Measurements from ENCODE around the gene CCDC182. TPM values are rescaled to one million over a fixed set of nuclear protein-coding genes. Genes with fewer than 3 reads are reported as not detected.

Gene CCDC182
- total RNA-seq, 1 donor from 2014 or later: not detected

- DNase-seq (no peak), ATAC-seq (no peak)
- no peaks in the 10 kb centered on the region for H3K36me3 ChIP-seq
- no peak overlapping the region for H3K4me3 ChIP-seq
- intact Hi-C loops (cut with DNase I): no loop called here
- no peaks in the 10 kb centered on the region for H3K4me1 ChIP-seq
- H3K27ac ChIP-seq: no peak overlapping the region
- H3K9me3 ChIP-seq: no peaks in the 10 kb centered on the region
- H3K27me3 ChIP-seq: no peaks in the 10 kb centered on the region
- no peak for TF ChIP-seq CTCF (IDR thresholded peaks at IDR 0.05)
Observed at GRCh38 chr17:57766318-57766943, 21.3 kb upstream of the CCDC182 start.

GRCh38 chr17:57762452-57763395, 17.6 kb upstream of the CCDC182 start:
- ATAC-seq: no peak
- no peaks in the 10 kb centered on the region for H3K27me3 ChIP-seq
- no peak for TF ChIP-seq CTCF (IDR thresholded peaks at IDR 0.05)
- intact Hi-C loops (cut with DNase I): no loop called here
- no peak overlapping the region for H3K4me3 ChIP-seq
- no peak for DNase-seq
- no peaks in the 10 kb centered on the region for H3K4me1 ChIP-seq
- no peaks in the 10 kb centered on the region for H3K9me3 ChIP-seq
- H3K27ac ChIP-seq: no peak overlapping the region
- H3K36me3 ChIP-seq: no peaks in the 10 kb centered on the region

GRCh38 chr17:57761887-57762286, 16.8 kb upstream of the CCDC182 start:
- H3K9me3 ChIP-seq: no peaks in the 10 kb centered on the region
- no peaks in the 10 kb centered on the region for H3K36me3 ChIP-seq
- no peaks in the 10 kb centered on the region for H3K27me3 ChIP-seq
- no peak overlapping the region for H3K27ac ChIP-seq
- ATAC-seq: peak; percentile 20
- H3K4me1 ChIP-seq: no peaks in the 10 kb centered on the region
- TF ChIP-seq CTCF (IDR thresholded peaks at IDR 0.05): no peak
- H3K4me3 ChIP-seq: no peak overlapping the region
- DNase-seq: no peak
- intact Hi-C loops (cut with DNase I): no loop called here

GRCh38 chr17:57760046-57760445, 14.9 kb upstream of the CCDC182 start:
- no peaks in the 10 kb centered on the region for H3K4me1 ChIP-seq
- TF ChIP-seq CTCF (IDR thresholded peaks at IDR 0.05): no peak
- H3K27me3 ChIP-seq: no peaks in the 10 kb centered on the region
- no peak overlapping the region for H3K27ac ChIP-seq
- H3K4me3 ChIP-seq: no peak overlapping the region
- no peaks in the 10 kb centered on the region for H3K36me3 ChIP-seq
- intact Hi-C loops (cut with DNase I): no loop called here
- DNase-seq: no peak
- H3K9me3 ChIP-seq: no peaks in the 10 kb centered on the region
- no peak for ATAC-seq

GRCh38 chr17:57758654-57759053, 13.6 kb upstream of the CCDC182 start:
- intact Hi-C loops (cut with DNase I): loop anchor here (10.0 kb wide), 1 partner anchor 76 kb away; no protein-coding TSS in a partner anchor
- Histone ChIP-seq H3K36me3 (no peaks in the 10 kb centered on the region), H3K27me3 (no peaks in the 10 kb centered on the region)

More at GRCh38 chr17:57758654-57759053, 13.6 kb upstream of the CCDC182 start:
- DNase-seq (no peak), ATAC-seq (no peak)
- Histone ChIP-seq H3K9me3 (no peaks in the 10 kb centered on the region), H3K4me1 (no peaks in the 10 kb centered on the region), H3K27ac (no peak overlapping the region), H3K4me3 (no peak overlapping the region)
- TF ChIP-seq CTCF (IDR thresholded peaks at IDR 0.05): no peak

Measured in upper lobe of right lung (tissue), 1 donor.